MM.1S (cell line): ENCODE results near the gene ACTN3.

ENCODE experiments used
- CTCF ChIP-seq: fragments of 300-600 bp; sonication (generic); IDR thresholded peaks from 2 replicates; pipeline ENCODE4 v1.5.1; 2016; ENCODE audit warnings: antibody characterized with exemption, low read length, mixed read lengths
- EZH2 ChIP-seq: fragments of 300-600 bp; sonication (generic); optimal IDR thresholded peaks from 2 replicates; pipeline ENCODE3; 2017; ENCODE audit warnings: low read depth, mild to moderate bottlenecking, antibody characterized with exemption, low read length, mixed read lengths
- EZH2phosphoT487 ChIP-seq: fragments of 300-600 bp; sonication (generic); IDR thresholded peaks from 2 replicates; pipeline ENCODE4 v1.6.1; 2018; ENCODE audit warnings: antibody characterized with exemption, low read length

- no peak for TF ChIP-seq CTCF
- TF ChIP-seq EZH2phosphoT487, result no peak
- TF ChIP-seq EZH2, result no peak
These were observed 56.4 kb downstream of the ACTN3 start for GRCh38 chr11:66603072-66603471.
